COLO668 (cell line): Measurements from ENCODE around the gene LCE2C.

Source experiments
- DNase-seq: peaks from one replicate; lab custom pipeline; 2025; ENCODE audit not compliant: unreplicated experiment; lab: John Stamatoyannopoulos, UW

LCE2C gene

GRCh38 chr1:152718238-152718637 lies 43.2 kb downstream of the LCE2C start:
- DNase-seq, result no peak

DNA sequence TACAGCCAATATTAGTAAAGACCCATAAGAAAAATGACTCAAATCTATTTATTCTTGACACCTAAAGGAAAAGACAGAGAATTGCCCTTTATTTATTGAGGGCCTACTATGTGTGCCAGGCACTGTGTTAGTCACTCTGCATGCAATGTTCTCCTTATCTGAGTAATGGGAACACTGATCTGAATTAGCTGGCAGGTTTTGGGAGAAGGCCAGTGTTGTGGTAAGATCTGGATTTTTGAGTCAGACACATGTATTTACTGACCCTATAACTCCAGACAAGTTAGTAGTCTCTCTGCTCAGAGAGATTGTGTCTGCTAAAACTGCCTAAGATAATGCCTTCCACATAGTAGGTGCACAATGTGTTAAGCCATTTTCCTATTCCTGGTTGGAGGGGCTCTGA lies 50.2 kb downstream of the LCE2C start:
- no peak for DNase-seq
